ENCODE data around the gene OTOP2.

DNA sequence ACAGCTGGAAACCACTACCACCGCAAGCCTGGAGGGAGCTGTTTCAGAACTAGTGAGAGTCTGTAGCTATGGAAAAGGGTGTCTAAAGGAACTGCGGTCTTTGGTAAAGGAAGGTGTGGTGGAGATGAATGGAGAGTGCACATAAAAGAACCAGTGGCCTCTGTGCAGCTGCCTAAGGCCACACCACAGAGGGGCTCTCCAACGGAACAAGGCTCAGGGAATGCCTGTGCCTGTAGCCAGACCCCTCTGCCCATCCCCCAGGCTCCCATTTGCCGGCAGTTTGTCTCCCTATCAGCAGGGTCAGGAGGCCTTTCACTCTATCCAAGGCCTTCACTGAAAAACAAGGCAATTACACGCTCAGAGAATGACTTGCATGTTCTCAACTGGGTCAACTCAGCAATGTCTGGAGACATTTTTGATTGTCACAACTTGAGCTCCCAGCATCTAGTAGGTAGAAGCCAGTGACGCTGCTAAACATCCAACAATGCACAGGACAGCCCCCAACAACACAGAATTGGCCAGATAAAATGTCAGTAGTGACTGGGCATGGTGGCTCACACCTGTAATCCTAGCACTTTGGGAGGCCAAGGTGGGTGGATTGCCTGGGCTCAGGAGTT is 48.0 kb upstream of the OTOP2 start:
- TF ChIP-seq CHD2 (IDR thresholded peaks at IDR 0.05; ENCODE audit: low read depth, low read length), result peak; percentile 71
- TF ChIP-seq TARDBP (IDR thresholded peaks at IDR 0.05), result no peak
- TF ChIP-seq HDAC2 (IDR thresholded peaks at IDR 0.05), result peak; percentile 75
- TF ChIP-seq ZNF124 (CRISPR knock-in tag; IDR thresholded peaks at IDR 0.05), result no peak
